ENCODE measurements around the gene GRIP2.
A peak's percentile ranks its signal among the peaks of the same experiment; 100 is the strongest.

Gene GRIP2

DNA sequence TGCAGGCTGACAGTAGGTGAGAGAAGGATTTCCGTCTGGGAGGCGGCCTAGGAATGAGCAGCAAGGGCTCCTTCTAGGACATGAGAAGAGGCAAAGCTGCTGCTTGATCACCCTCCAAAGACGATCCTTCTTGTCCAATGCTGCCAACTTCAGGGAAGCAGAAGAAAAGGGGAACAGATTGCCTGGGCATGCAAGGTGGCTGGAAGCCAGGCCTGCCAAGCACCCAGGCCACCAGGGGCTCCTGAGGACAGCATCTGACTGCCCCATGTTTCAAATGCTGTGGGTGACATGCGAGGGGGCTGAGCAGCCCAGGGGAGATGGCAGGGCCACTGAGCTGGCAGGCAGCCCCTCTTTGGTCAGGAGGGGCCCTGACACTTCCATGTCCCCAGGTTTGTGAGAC is 3.3 kb upstream of the GRIP2 start:
- Histone ChIP-seq H3K23ac (ENCODE audit: low read length in 2 of 2) (no peak overlapping the region), H3K9ac (ENCODE audit: low read length) (no peak overlapping the region), H3K4me2 (ENCODE audit: low read length, poor library complexity, severe bottlenecking) (no peak overlapping the region), H3K14ac (ENCODE audit: low read length in 2 of 2) (peak overlapping the region in 1 of 2 experiments; percentile 62), H2BK120ac (ENCODE audit: low read depth, low read length) (no peak overlapping the region), H2BK5ac (ENCODE audit: low read depth, low read length, poor library complexity, severe bottlenecking) (no peak overlapping the region), H3K27ac (ENCODE audit: low read length, poor library complexity, severe bottlenecking) (no peak overlapping the region), H3K36me3 (ENCODE audit: control insufficient read depth in 1 of 2, insufficient read depth in 2 of 2, low read depth in 1 of 2, low read length in 2 of 2) (no peaks in the 10 kb centered on the region), H3K9me3 (ENCODE audit: control insufficient read depth, low read length) (no peaks in the 10 kb centered on the region), H3K79me1 (replicated peaks; ENCODE audit: low read length, poor library complexity, severe bottlenecking) (no peaks in the 10 kb centered on the region), H3K27me3 (ENCODE audit: control insufficient read depth in 1 of 2, insufficient read depth in 1 of 2, low read length in 2 of 2) (peaks cover 27 to 84% of the 10 kb centered on the region in 2 experiments), H3K18ac (ENCODE audit: low read depth in 1 of 2, low read length in 2 of 2) (no peak overlapping the region), H2BK15ac (ENCODE audit: low read depth, poor library complexity, severe bottlenecking) (no peak overlapping the region), H4K8ac (ENCODE audit: low read length) (no peak overlapping the region), H3K4me1 (ENCODE audit: control insufficient read depth, insufficient read depth, low read depth, low read length) (peaks cover 7% of the 10 kb centered on the region), H2BK12ac (ENCODE audit: low read length in 2 of 2) (no peak overlapping the region), H3K4ac (ENCODE audit: low read depth in 1 of 2, low read length in 2 of 2) (no peak overlapping the region), H4K91ac (ENCODE audit: low read length) (no peak overlapping the region), H2AFZ (ENCODE audit: low read depth, low read length) (no peak overlapping the region), H3K4me3 (ENCODE audit: insufficient read depth in 1 of 2, low read depth in 1 of 2, low read length in 2 of 2) (no peak overlapping the region), H2AK5ac (ENCODE audit: low read length, severe bottlenecking) (no peak overlapping the region)
- 92% methylated on average over 4 of the region's 4 CpGs for WGBS
- no peak for DNase-seq

DNA sequence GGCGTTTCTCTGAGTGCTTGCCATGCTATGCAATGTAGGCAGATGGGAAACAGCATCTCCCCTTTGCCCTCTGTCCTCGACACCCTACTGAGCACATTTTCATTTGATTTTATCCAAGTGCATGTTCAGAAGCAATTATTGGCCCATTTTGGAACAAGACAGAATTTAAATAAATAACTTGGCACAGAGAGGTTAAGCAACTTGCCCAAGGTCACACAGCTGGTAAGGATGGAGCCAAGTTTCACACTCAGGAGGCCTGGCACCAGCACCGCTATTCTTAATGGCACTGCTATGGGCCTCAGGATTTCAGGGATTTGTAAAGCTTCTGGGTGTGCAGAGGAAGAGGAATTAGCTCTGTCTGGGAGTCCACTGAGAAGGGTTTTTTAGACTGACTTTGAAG is 2.5 kb upstream of the GRIP2 start:
- Histone ChIP-seq H3K4me3 (ENCODE audit: insufficient read depth in 1 of 2, low read depth in 1 of 2, low read length in 2 of 2) (no peak overlapping the region), H4K91ac (ENCODE audit: low read length) (no peak overlapping the region), H3K79me1 (replicated peaks; ENCODE audit: low read length, poor library complexity, severe bottlenecking) (no peaks in the 10 kb centered on the region), H2BK15ac (ENCODE audit: low read depth, poor library complexity, severe bottlenecking) (no peak overlapping the region), H4K8ac (ENCODE audit: low read length) (no peak overlapping the region), H3K4me2 (ENCODE audit: low read length, poor library complexity, severe bottlenecking) (no peak overlapping the region), H2BK120ac (ENCODE audit: low read depth, low read length) (no peak overlapping the region), H3K27me3 (ENCODE audit: control insufficient read depth in 1 of 2, insufficient read depth in 1 of 2, low read length in 2 of 2) (peaks cover 27 to 76% of the 10 kb centered on the region in 2 experiments), H2BK12ac (ENCODE audit: low read length in 2 of 2) (no peak overlapping the region), H3K18ac (ENCODE audit: low read depth in 1 of 2, low read length in 2 of 2) (no peak overlapping the region), H3K23ac (ENCODE audit: low read length in 2 of 2) (no peak overlapping the region), H3K36me3 (ENCODE audit: control insufficient read depth in 1 of 2, insufficient read depth in 2 of 2, low read depth in 1 of 2, low read length in 2 of 2) (no peaks in the 10 kb centered on the region), H3K14ac (ENCODE audit: low read length in 2 of 2) (no peak overlapping the region), H2BK5ac (ENCODE audit: low read depth, low read length, poor library complexity, severe bottlenecking) (no peak overlapping the region), H3K4me1 (ENCODE audit: control insufficient read depth, insufficient read depth, low read depth, low read length) (peaks cover 2% of the 10 kb centered on the region), H3K27ac (ENCODE audit: low read length, poor library complexity, severe bottlenecking) (no peak overlapping the region), H3K4ac (ENCODE audit: low read depth in 1 of 2, low read length in 2 of 2) (no peak overlapping the region), H3K9ac (ENCODE audit: low read length) (no peak overlapping the region), H2AFZ (ENCODE audit: low read depth, low read length) (no peak overlapping the region), H3K9me3 (ENCODE audit: control insufficient read depth, low read length) (no peaks in the 10 kb centered on the region), H2AK5ac (ENCODE audit: low read length, severe bottlenecking) (no peak overlapping the region)
- WGBS: 80% methylated on average over 2 of the region's 3 CpGs
- no peak for DNase-seq

DNA sequence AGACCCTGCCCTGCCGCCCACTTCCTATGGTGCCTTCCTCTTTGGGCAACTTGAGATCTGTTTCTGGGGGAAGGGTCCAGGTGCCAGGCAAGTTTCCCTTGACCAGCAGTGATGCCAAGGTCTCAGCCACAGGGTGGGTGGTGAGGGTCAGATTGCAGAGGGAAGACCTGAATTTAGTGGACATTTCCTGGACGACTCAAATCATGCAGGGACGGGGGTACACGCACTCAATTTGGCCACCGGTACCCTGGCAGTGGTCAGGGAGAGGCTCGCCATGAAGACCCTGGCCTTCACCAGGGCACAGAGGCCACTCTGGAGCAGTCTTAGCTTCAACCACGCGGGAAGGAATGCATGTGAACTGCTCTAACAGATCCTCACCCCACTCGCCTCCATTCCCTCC is 1.5 kb upstream of the GRIP2 start:
- 79% methylated on average over 9 of the region's 9 CpGs for WGBS
- Histone ChIP-seq H2BK12ac (ENCODE audit: low read length in 2 of 2) (no peak overlapping the region), H4K8ac (ENCODE audit: low read length) (no peak overlapping the region)

DNA sequence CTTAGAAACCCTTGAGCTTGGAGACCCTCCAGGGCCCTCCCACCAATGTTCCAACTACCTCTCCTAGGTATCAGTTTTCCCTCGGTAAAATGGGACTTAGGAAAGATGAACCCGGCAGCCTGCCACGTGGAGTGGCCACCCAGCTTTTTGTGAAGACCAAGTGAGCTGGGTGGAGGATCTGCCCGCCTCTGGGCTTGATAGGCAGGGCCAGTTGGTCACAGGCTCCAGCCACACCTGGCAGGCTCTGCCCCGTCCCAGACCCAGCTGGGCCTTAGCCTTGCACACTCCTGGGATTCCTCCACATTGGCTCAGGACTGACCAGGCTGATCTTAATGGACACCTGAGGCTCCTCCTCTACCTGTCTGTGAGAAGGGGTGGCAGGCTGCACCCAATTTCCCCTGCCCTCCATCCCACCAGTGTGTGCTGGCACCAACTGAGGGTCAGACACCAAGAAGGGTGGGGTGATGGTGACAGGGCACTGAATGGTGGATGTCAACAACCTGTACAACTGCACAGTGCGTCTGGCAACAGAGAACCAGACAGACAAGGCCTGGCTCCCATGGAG is 761 bp upstream of the GRIP2 start:
- Histone ChIP-seq H3K4me3 (ENCODE audit: insufficient read depth in 1 of 2, low read depth in 1 of 2, low read length in 2 of 2) (no peak overlapping the region), H4K8ac (ENCODE audit: low read length) (no peak overlapping the region), H3K79me1 (replicated peaks; ENCODE audit: low read length, poor library complexity, severe bottlenecking) (no peaks in the 10 kb centered on the region), H3K4me2 (ENCODE audit: low read length, poor library complexity, severe bottlenecking) (no peak overlapping the region), H3K14ac (ENCODE audit: low read length in 2 of 2) (no peak overlapping the region), H2BK120ac (ENCODE audit: low read depth, low read length) (no peak overlapping the region), H3K9ac (ENCODE audit: low read length) (no peak overlapping the region), H3K27ac (ENCODE audit: low read length, poor library complexity, severe bottlenecking) (no peak overlapping the region), H2BK5ac (ENCODE audit: low read depth, low read length, poor library complexity, severe bottlenecking) (no peak overlapping the region), H3K23ac (ENCODE audit: low read length in 2 of 2) (no peak overlapping the region), H3K27me3 (ENCODE audit: control insufficient read depth in 1 of 2, insufficient read depth in 1 of 2, low read length in 2 of 2) (peaks cover 19 to 65% of the 10 kb centered on the region in 2 experiments), H2BK15ac (ENCODE audit: low read depth, poor library complexity, severe bottlenecking) (no peak overlapping the region), H3K9me3 (ENCODE audit: control insufficient read depth, low read length) (no peaks in the 10 kb centered on the region), H3K18ac (ENCODE audit: low read depth in 1 of 2, low read length in 2 of 2) (no peak overlapping the region), H2AK5ac (ENCODE audit: low read length, severe bottlenecking) (no peak overlapping the region), H2AFZ (ENCODE audit: low read depth, low read length) (no peak overlapping the region), H2BK12ac (ENCODE audit: low read length in 2 of 2) (no peak overlapping the region), H3K4ac (ENCODE audit: low read depth in 1 of 2, low read length in 2 of 2) (no peak overlapping the region), H3K4me1 (ENCODE audit: control insufficient read depth, insufficient read depth, low read depth, low read length) (peaks cover 5% of the 10 kb centered on the region), H4K91ac (ENCODE audit: low read length) (no peak overlapping the region), H3K36me3 (ENCODE audit: control insufficient read depth in 1 of 2, insufficient read depth in 2 of 2, low read depth in 1 of 2, low read length in 2 of 2) (no peaks in the 10 kb centered on the region)
- WGBS: 86% methylated on average over 6 of the region's 6 CpGs
- no peak for DNase-seq

More for the DNA sequence above, 1.5 kb upstream of the GRIP2 start:
- Histone ChIP-seq H2AFZ (ENCODE audit: low read depth, low read length) (no peak overlapping the region), H3K23ac (ENCODE audit: low read length in 2 of 2) (no peak overlapping the region), H2BK120ac (ENCODE audit: low read depth, low read length) (no peak overlapping the region), H3K18ac (ENCODE audit: low read depth in 1 of 2, low read length in 2 of 2) (no peak overlapping the region), H3K14ac (ENCODE audit: low read length in 2 of 2) (no peak overlapping the region), H3K27me3 (ENCODE audit: control insufficient read depth in 1 of 2, insufficient read depth in 1 of 2, low read length in 2 of 2) (peaks cover 26 to 67% of the 10 kb centered on the region in 2 experiments), H3K4me3 (ENCODE audit: insufficient read depth in 1 of 2, low read depth in 1 of 2, low read length in 2 of 2) (no peak overlapping the region), H3K9ac (ENCODE audit: low read length) (no peak overlapping the region), H3K79me1 (replicated peaks; ENCODE audit: low read length, poor library complexity, severe bottlenecking) (no peaks in the 10 kb centered on the region), H2BK15ac (ENCODE audit: low read depth, poor library complexity, severe bottlenecking) (no peak overlapping the region), H3K4me2 (ENCODE audit: low read length, poor library complexity, severe bottlenecking) (no peak overlapping the region), H3K4me1 (ENCODE audit: control insufficient read depth, insufficient read depth, low read depth, low read length) (peaks cover 5% of the 10 kb centered on the region), H4K91ac (ENCODE audit: low read length) (no peak overlapping the region), H3K27ac (ENCODE audit: low read length, poor library complexity, severe bottlenecking) (no peak overlapping the region), H3K9me3 (ENCODE audit: control insufficient read depth, low read length) (no peaks in the 10 kb centered on the region), H2BK5ac (ENCODE audit: low read depth, low read length, poor library complexity, severe bottlenecking) (no peak overlapping the region), H3K4ac (ENCODE audit: low read depth in 1 of 2, low read length in 2 of 2) (no peak overlapping the region), H2AK5ac (ENCODE audit: low read length, severe bottlenecking) (no peak overlapping the region), H3K36me3 (ENCODE audit: control insufficient read depth in 1 of 2, insufficient read depth in 2 of 2, low read depth in 1 of 2, low read length in 2 of 2) (no peaks in the 10 kb centered on the region)
- DNase-seq: no peak

Data from mesenchymal stem cell (in vitro differentiated cells and primary cell).